GM13977 (cell line): ENCODE data around the gene CAB39L.
A peak's percentile ranks its signal among the peaks of the same experiment; 100 is the strongest.

ENCODE experiments used
- DNase-seq: peaks from one replicate; pipeline ENCODE4 v3.0.0; 2012; ENCODE audit warnings: low spot score
- in situ Hi-C: fragments of 300-500 bp; cut with MboI; formaldehyde crosslinking; loops from one replicate; pipeline ENCODE4 v1.12.0; 2022; ENCODE audit warnings: low sequenced_read_pairs, low pct_unique_long_range_greater_than_20kb, mixed read lengths, inconsistent platforms; ENCODE audit not compliant: unreplicated experiment
- TF ChIP-seq, protein P1 (sequence below): IDR thresholded peaks from 2 replicates; pipeline ENCODE4 v1.5.1; 2012; ENCODE audit warnings: mild to moderate bottlenecking, control low read depth; ENCODE audit not compliant: insufficient read depth; ENCODE audit errors: extremely low read depth, missing control alignments

The CAB39L gene

DNA sequence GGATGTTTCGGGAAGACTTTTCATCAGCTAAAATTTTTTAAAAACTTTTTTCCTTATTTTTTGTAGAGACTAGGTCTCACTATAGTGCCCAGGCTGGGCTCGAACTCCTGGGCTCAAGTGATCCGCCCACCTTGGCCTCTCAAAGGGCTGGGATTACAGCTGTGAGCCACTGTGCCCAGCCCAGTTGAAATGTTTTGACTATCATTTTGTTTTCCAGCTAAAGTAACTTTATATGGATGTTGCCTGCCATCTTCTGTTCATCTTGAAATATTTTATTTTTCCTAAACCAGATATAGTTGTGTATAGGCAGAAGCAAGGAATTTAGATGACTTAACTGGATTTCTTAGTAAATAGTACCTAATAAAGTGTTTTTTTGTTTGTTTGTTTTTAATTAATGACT, 7.0 kb downstream of the CAB39L start:
- DNase-seq: no peak
- TF ChIP-seq, protein P1, sequence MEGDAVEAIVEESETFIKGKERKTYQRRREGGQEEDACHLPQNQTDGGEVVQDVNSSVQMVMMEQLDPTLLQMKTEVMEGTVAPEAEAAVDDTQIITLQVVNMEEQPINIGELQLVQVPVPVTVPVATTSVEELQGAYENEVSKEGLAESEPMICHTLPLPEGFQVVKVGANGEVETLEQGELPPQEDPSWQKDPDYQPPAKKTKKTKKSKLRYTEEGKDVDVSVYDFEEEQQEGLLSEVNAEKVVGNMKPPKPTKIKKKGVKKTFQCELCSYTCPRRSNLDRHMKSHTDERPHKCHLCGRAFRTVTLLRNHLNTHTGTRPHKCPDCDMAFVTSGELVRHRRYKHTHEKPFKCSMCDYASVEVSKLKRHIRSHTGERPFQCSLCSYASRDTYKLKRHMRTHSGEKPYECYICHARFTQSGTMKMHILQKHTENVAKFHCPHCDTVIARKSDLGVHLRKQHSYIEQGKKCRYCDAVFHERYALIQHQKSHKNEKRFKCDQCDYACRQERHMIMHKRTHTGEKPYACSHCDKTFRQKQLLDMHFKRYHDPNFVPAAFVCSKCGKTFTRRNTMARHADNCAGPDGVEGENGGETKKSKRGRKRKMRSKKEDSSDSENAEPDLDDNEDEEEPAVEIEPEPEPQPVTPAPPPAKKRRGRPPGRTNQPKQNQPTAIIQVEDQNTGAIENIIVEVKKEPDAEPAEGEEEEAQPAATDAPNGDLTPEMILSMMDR: no peak
- in situ Hi-C loops: no loop called here

- in situ Hi-C loops: no loop called here
- TF ChIP-seq, protein P1: no peak
Observed at GRCh38 chr13:49435992-49436391, 7.9 kb downstream of the CAB39L start.

DNA sequence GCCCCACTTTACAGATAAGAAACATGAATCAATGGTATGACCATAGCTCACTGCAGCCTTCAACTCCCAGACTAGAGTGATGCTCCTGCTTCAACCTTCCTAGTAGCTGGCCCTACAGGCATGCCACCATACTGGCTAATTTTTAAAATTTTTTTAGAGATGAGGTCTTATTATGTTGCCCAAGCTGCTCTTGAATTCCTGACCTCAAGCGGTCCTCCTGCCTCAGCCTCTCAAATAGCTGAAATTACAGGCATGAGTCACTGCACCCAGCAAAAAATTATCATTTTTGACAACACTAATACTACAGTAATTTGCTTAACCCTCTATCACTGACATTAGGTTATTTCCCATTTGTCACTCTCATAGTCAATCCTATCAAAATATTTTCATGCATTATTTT, 14.7 kb downstream of the CAB39L start:
- DNase-seq: no peak
- TF ChIP-seq, protein P1: no peak
- in situ Hi-C loops: no loop called here

More at GRCh38 chr13:49435992-49436391, 7.9 kb downstream of the CAB39L start:
- no peak for DNase-seq

GRCh38 chr13:49428041-49428763, 15.7 kb downstream of the CAB39L start:
- no peak for DNase-seq
- in situ Hi-C loops: no loop called here
- TF ChIP-seq, protein P1: no peak

GRCh38 chr13:49424011-49424560, 19.8 kb downstream of the CAB39L start:
- TF ChIP-seq, protein P1: no peak
- in situ Hi-C loops: no loop called here
- no peak for DNase-seq

DNA sequence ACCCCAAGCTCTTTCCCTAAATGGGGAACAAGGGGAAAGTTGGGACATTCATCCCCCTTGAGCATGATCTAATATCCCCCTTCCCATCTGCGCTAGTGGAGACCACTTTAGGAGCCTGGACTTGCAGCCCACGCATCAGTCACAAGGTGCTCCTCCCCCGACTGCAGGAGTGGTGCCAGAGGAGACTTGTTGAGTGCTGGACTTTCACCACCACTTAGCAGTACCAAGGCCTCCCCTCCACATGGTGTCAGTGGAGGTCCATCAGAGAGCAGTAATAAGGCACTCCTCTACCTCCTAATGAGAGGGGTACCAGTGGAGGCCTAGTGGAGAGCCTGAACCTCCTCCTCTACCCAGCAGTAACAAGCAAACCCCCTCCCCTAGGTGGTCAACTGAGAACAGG, 22.5 kb downstream of the CAB39L start:
- in situ Hi-C loops: no loop called here
- peak; percentile 12 for DNase-seq

More for the DNA sequence above, 22.5 kb downstream of the CAB39L start:
- TF ChIP-seq, protein P1: peak; percentile 57
